GM19043 (cell line): Measurements from ENCODE around the gene PTPRN2.
"Not testable (repeated sequence)": the region's sequence is repeated elsewhere in the genome, so short reads cannot be mapped to it uniquely, and the experiment has no call there.

Experiments used
- ATAC-seq: cut with Tn5 transposase; IDR thresholded peaks from one replicate; pipeline ENCODE4 v1.9.1; 2021; ENCODE audit warnings: low read depth; ENCODE audit not compliant: unreplicated experiment

PTPRN2 gene

GRCh38 chr7:158536871-158537515 is 50.6 kb downstream of the PTPRN2 start:
- no peak for ATAC-seq

- no peak for ATAC-seq
Measured at GRCh38 chr7:158535079-158535478, 52.5 kb downstream of the PTPRN2 start.

- ATAC-seq: no peak
Measured at GRCh38 chr7:158534598-158534997, 53.0 kb downstream of the PTPRN2 start.

GRCh38 chr7:158534134-158534515 is 53.5 kb downstream of the PTPRN2 start:
- ATAC-seq: not testable (repeated sequence)

- no peak for ATAC-seq
Measured at GRCh38 chr7:158533386-158534133, 54.1 kb downstream of the PTPRN2 start.

- ATAC-seq: no peak
Measured at GRCh38 chr7:158532093-158532627, 55.5 kb downstream of the PTPRN2 start.

GRCh38 chr7:158531661-158532060 is 56.0 kb downstream of the PTPRN2 start:
- ATAC-seq: no peak

GRCh38 chr7:158530800-158531609 is 56.6 kb downstream of the PTPRN2 start:
- ATAC-seq: no peak

- ATAC-seq: no peak
Measured at GRCh38 chr7:158529181-158530096, 58.2 kb downstream of the PTPRN2 start.

GRCh38 chr7:158527915-158528502 is 59.6 kb downstream of the PTPRN2 start:
- no peak for ATAC-seq

- no peak for ATAC-seq
Measured at GRCh38 chr7:158527495-158527894, 60.1 kb downstream of the PTPRN2 start.

GRCh38 chr7:158527038-158527437 is 60.6 kb downstream of the PTPRN2 start:
- no peak for ATAC-seq

- ATAC-seq: no peak
Measured at GRCh38 chr7:158526531-158526930, 61.1 kb downstream of the PTPRN2 start.

GRCh38 chr7:158525648-158526484 is 61.8 kb downstream of the PTPRN2 start:
- no peak for ATAC-seq

GRCh38 chr7:158524749-158525635 is 62.6 kb downstream of the PTPRN2 start:
- no peak for ATAC-seq

- not testable (repeated sequence) for ATAC-seq
Measured at GRCh38 chr7:158524286-158524685, 63.3 kb downstream of the PTPRN2 start.

- ATAC-seq: not testable (repeated sequence)
Measured at GRCh38 chr7:158523877-158524276, 63.7 kb downstream of the PTPRN2 start.
